HG02623 (cell line): ENCODE results near the gene GCN1.
A peak's percentile ranks its signal among the peaks of the same experiment; 100 is the strongest.
"Not testable (repeated sequence)": the region's sequence is repeated elsewhere in the genome, so short reads cannot be mapped to it uniquely, and the experiment has no call there.

ENCODE experiments used
- ATAC-seq: cut with Tn5 transposase; IDR thresholded peaks from one replicate; pipeline ENCODE4 v1.9.1; 2021; ENCODE audit warnings: moderate library complexity; ENCODE audit not compliant: unreplicated experiment

Gene GCN1

GRCh38 chr12:120194534-120195395, at the start of gene GCN1:
Gene GCN1 (minus strand): TSS chr12:120194715. CDS start chr12:120194697, 18 bp downstream.
- ATAC-seq = peak; percentile 69

- no peak for ATAC-seq
These were observed 48.6 kb upstream of the GCN1 start for GRCh38 chr12:120242971-120243699.

- ATAC-seq = no peak
These were observed 47.8 kb upstream of the GCN1 start for GRCh38 chr12:120242275-120242799.

GRCh38 chr12:120241561-120242274, 47.2 kb upstream of the GCN1 start:
- no peak for ATAC-seq

GRCh38 chr12:120240495-120240833, 45.9 kb upstream of the GCN1 start:
- no peak for ATAC-seq

- no peak for ATAC-seq
These were observed 45.4 kb upstream of the GCN1 start for GRCh38 chr12:120239776-120240494.

GRCh38 chr12:120238839-120239445, 44.4 kb upstream of the GCN1 start:
- no peak for ATAC-seq

GRCh38 chr12:120238217-120238616, 43.7 kb upstream of the GCN1 start:
- no peak for ATAC-seq

- no peak for ATAC-seq
These were observed 43.1 kb upstream of the GCN1 start for GRCh38 chr12:120237360-120238171.

- not testable (repeated sequence) for ATAC-seq
These were observed 42.3 kb upstream of the GCN1 start for GRCh38 chr12:120236809-120237208.

- no peak for ATAC-seq
These were observed 41.1 kb upstream of the GCN1 start for GRCh38 chr12:120235369-120236323.

- no peak for ATAC-seq
These were observed 40.3 kb upstream of the GCN1 start for GRCh38 chr12:120234643-120235368.

GRCh38 chr12:120231316-120232011, 36.9 kb upstream of the GCN1 start:
- no peak for ATAC-seq

GRCh38 chr12:120230974-120231315, 36.4 kb upstream of the GCN1 start:
- ATAC-seq = no peak

GRCh38 chr12:120230326-120230973, 35.9 kb upstream of the GCN1 start:
- ATAC-seq = no peak

- no peak for ATAC-seq
These were observed 35.2 kb upstream of the GCN1 start for GRCh38 chr12:120229487-120230325.
